ENCODE results near the gene MMP2.
A peak's percentile ranks its signal among the peaks of the same experiment; 100 is the strongest.

The MMP2 gene

GRCh38 chr16:55469821-55470532 lies 9.0 kb upstream of the MMP2 start:
- DNase-seq, result no peak

GRCh38 chr16:55470533-55471371 lies 8.2 kb upstream of the MMP2 start:
- no peak for DNase-seq

DNA sequence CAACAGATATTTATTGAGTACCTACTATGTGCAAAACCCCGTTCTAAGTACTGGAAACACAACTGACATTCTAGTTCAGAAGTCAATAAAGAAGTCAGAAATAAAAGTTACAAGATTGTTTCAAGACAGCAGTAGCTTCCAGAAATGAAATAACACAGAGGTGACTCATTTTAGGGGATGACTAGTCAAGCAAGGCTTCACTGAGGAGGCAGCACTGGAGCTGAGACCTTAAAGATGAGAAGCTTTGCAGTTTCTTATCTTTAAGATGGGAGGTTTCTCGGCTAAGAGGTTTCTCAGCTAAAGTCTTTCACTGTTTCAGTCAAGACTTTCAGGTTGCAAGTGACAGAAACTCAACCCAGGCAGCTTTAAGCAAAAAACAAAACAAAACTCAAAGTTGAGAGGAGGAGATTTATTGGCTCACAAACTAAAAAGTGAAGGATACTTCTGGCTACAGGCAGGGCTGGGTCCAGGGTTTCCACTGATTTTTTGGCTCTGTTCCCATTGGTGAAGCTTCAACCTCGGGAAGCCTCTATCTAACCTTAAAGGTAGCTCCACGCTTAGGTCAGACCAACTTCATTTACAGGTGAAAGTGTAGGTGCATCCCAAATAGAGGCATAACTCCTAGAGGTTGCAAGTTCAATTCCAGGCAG lies 7.4 kb upstream of the MMP2 start:
- no peak for DNase-seq

- DNase-seq, result no peak
Measured at GRCh38 chr16:55473587-55473986, 5.4 kb upstream of the MMP2 start.

DNA sequence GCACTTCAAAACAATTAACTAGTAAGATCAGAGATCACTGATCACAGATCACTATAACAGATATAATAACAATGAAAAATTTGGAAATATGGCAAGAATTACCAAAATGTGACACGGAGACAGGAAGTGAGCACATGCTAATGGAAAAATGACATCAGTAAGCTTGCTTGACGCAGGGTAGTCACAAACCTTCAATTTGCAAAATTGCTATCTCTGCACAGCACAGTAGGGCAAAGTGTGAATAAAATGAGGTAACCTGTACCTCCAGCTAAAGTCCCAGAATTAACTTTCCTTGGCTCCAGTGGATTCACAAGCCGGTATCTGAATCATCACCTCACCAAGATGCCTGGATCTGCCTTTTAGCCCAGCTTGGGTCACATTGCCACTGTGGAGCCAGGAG lies 4.2 kb upstream of the MMP2 start:
- no peak for DNase-seq

DNA sequence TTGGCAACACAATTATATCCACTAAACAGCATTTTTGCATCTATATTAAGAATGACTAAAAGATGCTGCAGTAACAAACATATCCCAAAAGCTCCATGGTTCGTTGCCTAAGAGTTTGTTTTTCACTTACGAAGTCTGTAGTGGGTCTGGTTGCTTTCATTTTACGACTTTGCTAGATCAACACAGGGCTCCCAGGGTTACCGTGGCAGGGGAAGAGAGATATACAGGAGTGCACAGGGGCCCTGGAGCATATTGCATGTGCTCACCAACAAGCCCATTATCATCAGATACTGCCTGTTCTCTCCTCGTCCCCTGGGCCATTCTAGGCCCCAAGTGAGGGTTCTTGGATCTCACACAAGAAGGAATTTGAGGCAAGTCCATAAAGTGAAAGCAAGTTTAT lies 3.1 kb upstream of the MMP2 start:
- no peak for DNase-seq

- DNase-seq, result no peak
Measured at GRCh38 chr16:55476625-55477533, 2.1 kb upstream of the MMP2 start.

DNA sequence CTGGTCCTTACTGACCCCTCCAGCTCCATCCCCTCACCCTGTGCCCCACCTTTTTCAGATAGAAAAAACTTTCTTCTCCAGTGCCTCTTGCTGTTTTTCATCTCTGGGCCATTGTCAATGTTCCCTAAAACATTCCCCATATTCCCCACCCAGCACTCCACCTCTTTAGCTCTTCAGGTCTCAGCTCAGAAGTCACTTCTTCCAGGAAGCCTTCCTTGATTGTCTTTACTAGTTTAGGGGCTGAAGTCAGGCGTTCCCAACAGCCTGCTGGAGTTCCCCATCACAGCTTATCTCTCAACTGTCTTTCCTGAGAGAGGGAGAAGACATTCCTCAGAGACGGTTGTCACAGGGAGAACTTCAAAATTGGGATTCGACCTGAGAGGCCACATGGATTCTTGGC lies 1.3 kb upstream of the MMP2 start:
- no peak for DNase-seq

DNA sequence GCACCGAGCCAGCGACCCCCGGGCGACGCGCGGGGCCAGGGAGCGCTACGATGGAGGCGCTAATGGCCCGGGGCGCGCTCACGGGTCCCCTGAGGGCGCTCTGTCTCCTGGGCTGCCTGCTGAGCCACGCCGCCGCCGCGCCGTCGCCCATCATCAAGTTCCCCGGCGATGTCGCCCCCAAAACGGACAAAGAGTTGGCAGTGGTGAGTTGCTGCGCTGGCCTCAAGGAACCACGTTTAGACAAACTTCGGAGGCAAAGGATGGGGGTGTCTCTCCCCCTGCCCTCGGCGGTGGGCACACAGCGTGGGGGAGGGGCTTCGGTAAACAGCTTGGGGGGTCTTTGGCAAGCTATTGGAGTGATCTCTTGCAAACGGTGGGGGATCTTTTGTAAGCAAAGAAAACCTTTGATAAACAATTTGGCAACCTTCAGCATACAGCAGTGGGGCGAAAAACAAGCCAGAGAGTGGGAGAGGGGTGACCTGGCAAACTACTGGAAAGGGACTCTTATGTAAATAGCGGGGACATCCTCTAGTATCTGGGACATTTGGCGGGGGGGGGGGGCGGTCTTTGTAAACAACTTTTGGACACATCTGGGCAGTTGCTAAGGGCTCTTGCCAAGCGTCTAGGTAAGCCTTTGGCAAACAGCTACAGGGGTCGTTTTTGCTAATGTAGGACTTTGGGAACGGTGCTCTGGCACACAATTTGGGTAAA lies 587 bp downstream of the MMP2 start:
- DNase-seq, result no peak

GRCh38 chr16:55480228-55480655 lies 1.2 kb downstream of the MMP2 start:
- DNase-seq, result peak; percentile 3

GRCh38 chr16:55481023-55481422 lies 2.0 kb downstream of the MMP2 start:
- DNase-seq, result no peak

- no peak for DNase-seq
Measured at GRCh38 chr16:55482056-55482455, 3.1 kb downstream of the MMP2 start.

DNA sequence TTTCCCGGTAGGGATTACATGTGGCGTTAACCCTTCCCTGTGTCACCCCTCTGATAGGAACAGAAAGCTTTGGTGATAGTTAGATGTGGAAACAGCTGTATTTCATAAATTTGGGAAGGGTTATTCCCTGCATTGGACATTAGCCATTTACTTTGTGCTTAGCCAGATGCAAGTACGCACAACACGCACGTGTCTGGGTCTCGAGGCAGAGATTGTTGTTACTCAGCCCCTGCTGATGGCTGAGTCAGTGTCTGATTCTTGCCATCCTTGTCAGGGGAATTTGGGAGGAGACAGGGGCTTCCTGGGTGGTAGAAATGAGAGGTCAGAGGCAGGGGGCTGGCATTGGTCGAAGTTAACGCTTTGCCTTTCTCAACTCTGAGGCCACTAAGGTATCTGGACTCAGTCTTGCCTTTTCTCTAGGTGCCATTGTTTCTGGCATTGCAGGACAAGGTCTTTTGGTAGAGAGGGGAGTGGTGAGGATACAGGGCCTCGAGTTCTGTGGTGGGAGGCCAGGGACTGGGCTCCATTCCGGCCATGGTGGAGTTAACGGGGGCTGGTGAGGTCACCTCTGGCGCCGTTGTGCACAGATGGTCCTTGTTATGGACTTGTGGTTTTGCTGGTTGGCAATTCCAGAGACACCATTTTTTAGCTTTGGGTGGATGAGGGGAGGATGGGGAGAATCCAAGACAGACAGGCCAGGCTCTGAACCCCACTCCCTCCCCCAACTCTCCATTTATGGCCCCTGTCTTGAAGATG lies 8.2 kb downstream of the MMP2 start:
- DNase-seq, result no peak

DNA sequence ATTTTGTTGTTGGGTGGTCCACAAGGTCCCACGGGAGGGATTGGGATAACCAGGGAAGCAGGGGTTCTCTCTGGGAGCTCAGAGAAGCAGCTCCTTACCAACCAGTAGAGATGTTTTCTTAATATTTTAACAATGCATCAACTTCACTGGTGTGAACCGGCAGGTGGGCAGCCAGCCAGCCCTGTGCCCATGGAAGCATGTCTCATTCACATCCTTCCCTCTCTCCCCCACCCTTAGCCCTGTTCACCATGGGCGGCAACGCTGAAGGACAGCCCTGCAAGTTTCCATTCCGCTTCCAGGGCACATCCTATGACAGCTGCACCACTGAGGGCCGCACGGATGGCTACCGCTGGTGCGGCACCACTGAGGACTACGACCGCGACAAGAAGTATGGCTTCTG lies 9.3 kb downstream of the MMP2 start:
- no peak for DNase-seq

GRCh38 chr16:55489119-55489955 lies 10.3 kb downstream of the MMP2 start:
- no peak for DNase-seq

GRCh38 chr16:55489956-55490265 lies 10.9 kb downstream of the MMP2 start:
- no peak for DNase-seq

GRCh38 chr16:55490301-55490700 lies 11.3 kb downstream of the MMP2 start:
- no peak for DNase-seq

GRCh38 chr16:55491691-55492090 lies 12.7 kb downstream of the MMP2 start:
- no peak for DNase-seq

GRCh38 chr16:55492756-55493380 lies 13.9 kb downstream of the MMP2 start:
- no peak for DNase-seq

GRCh38 chr16:55494994-55495421 lies 16.0 kb downstream of the MMP2 start:
- DNase-seq, result no peak
